GM06990 (cell line): Measurements from ENCODE around the gene EVI5.

Source experiments
- DNase-seq: peaks from one replicate; pipeline ENCODE4 v3.0.0-alpha.2; 2011; ENCODE audit not compliant: insufficient read length; ENCODE audit errors: extremely low read depth
- H3K27me3 ChIP-seq: replicated peaks from 2 replicates; pipeline ENCODE4 v1.6.0; 2011; ENCODE audit warnings: low read length; ENCODE audit not compliant: control insufficient read depth, insufficient read depth
- H3K36me3 ChIP-seq: 2 replicates; pipeline ENCODE4 v1.5.1; 2011; ENCODE audit warnings: low read length; ENCODE audit not compliant: control insufficient read depth, insufficient read depth
- H3K4me3 ChIP-seq: replicated peaks from 2 replicates; pipeline ENCODE4 v1.5.1; 2011; ENCODE audit warnings: low read depth, mild to moderate bottlenecking, control low read depth, low read length
- CTCF ChIP-seq: IDR thresholded peaks from 2 replicates; pipeline ENCODE4 v1.5.1; 2011; ENCODE audit warnings: low read length, control low read depth, mild to moderate bottlenecking, inconsistent platforms; ENCODE audit not compliant: insufficient read depth, poor library complexity, severe bottlenecking

EVI5 gene

GRCh38 chr1:92695104-92695503, 89.8 kb downstream of the EVI5 start:
- TF ChIP-seq CTCF: no peak
- Histone ChIP-seq H3K36me3 (no peaks in the 10 kb centered on the region; the same call in none of the 2 replicates), H3K27me3 (no peaks in the 10 kb centered on the region), H3K4me3 (no peak overlapping the region)
- no peak for DNase-seq

- TF ChIP-seq CTCF: no peak
- H3K27me3 ChIP-seq: no peaks in the 10 kb centered on the region
- no peak overlapping the region for H3K4me3 ChIP-seq
- no peaks in the 10 kb centered on the region; the same call in none of the 2 replicates for H3K36me3 ChIP-seq
- no peak for DNase-seq
Measured at GRCh38 chr1:92691925-92692324, 93.0 kb downstream of the EVI5 start.

- no peak overlapping the region for H3K4me3 ChIP-seq
- H3K36me3 ChIP-seq: no peaks in the 10 kb centered on the region; the same call in none of the 2 replicates
- H3K27me3 ChIP-seq: no peaks in the 10 kb centered on the region
- TF ChIP-seq CTCF: no peak
- DNase-seq: no peak
Measured at GRCh38 chr1:92690212-92690906, 94.5 kb downstream of the EVI5 start.

GRCh38 chr1:92679980-92680379, 104.9 kb downstream of the EVI5 start:
- Histone ChIP-seq H3K27me3 (no peaks in the 10 kb centered on the region), H3K4me3 (no peak overlapping the region), H3K36me3 (no peaks in the 10 kb centered on the region)
- TF ChIP-seq CTCF: no peak
- DNase-seq: no peak

GRCh38 chr1:92663775-92664174, 121.1 kb downstream of the EVI5 start:
- no peak overlapping the region for H3K4me3 ChIP-seq
- DNase-seq: no peak
- H3K36me3 ChIP-seq: no peaks in the 10 kb centered on the region
- TF ChIP-seq CTCF: no peak
- H3K27me3 ChIP-seq: no peaks in the 10 kb centered on the region

- Histone ChIP-seq H3K36me3 (no peaks in the 10 kb centered on the region), H3K4me3 (no peak overlapping the region), H3K27me3 (no peaks in the 10 kb centered on the region)
- no peak for TF ChIP-seq CTCF
- DNase-seq: no peak
Measured at GRCh38 chr1:92662048-92662447, 122.9 kb downstream of the EVI5 start.
